ACHN (cell line): ENCODE measurements around the gene ACTA1.

ENCODE experiments used
- DNase-seq: peaks from one replicate; pipeline ENCODE4 v3.0.0-alpha.2; 2015
- in situ Hi-C: cut with HindIII; loops from 2 replicates; pipeline ENCODE4 v1.10.0; 2017; ENCODE audit warnings: low sequenced_read_pairs, low pct_ligation_motif_present, low pct_unique_long_range_greater_than_20kb

Gene ACTA1

DNA sequence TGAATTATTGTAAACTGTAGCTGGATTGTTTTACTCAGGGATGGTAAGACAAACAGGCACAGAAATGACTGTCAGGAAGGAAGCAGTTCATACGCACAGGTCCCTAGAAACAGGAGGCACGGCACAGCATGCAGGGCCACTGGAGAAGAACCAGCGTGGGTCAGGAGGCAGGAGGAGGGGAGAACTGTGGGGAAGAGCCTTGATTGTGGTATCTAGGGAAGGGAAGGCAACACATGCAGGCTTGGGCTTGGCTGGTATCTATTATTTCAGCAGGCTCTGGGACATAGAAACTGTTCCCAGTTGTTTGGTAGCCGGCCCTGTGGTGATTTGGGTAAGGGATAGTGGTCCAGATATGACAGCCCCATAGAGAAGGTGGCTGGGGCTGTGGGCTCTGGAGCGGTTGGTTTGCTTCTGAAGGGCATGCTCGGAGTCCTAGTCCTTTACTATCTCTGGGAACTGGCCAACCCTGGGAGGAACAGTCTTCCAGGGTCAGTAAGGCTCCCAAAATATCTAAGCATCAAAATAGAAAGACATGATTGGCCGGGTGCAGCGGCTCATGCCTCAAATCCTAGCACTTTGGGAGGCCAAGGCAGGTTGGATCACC is 47.9 kb downstream of the ACTA1 start:
- in situ Hi-C loops, result no loop called here
- no peak for DNase-seq

GRCh38 chr1:229384822-229385221 is 49.1 kb downstream of the ACTA1 start:
- DNase-seq, result no peak
- in situ Hi-C loops, result no loop called here

GRCh38 chr1:229383961-229384360 is 49.9 kb downstream of the ACTA1 start:
- in situ Hi-C loops, result no loop called here
- no peak for DNase-seq

GRCh38 chr1:229383188-229383587 is 50.7 kb downstream of the ACTA1 start:
- DNase-seq, result no peak
- in situ Hi-C loops, result no loop called here
